T follicular helper cell (primary cell): ENCODE data around the gene DQX1.
"Not testable (repeated sequence)": the region's sequence is repeated elsewhere in the genome, so short reads cannot be mapped to it uniquely, and the experiment has no call there.

Source experiments
- DNase-seq: peaks from one replicate; pipeline ENCODE4 v3.0.0-alpha.2; 2020; ENCODE audit warnings: low read depth

DQX1 gene

DNA sequence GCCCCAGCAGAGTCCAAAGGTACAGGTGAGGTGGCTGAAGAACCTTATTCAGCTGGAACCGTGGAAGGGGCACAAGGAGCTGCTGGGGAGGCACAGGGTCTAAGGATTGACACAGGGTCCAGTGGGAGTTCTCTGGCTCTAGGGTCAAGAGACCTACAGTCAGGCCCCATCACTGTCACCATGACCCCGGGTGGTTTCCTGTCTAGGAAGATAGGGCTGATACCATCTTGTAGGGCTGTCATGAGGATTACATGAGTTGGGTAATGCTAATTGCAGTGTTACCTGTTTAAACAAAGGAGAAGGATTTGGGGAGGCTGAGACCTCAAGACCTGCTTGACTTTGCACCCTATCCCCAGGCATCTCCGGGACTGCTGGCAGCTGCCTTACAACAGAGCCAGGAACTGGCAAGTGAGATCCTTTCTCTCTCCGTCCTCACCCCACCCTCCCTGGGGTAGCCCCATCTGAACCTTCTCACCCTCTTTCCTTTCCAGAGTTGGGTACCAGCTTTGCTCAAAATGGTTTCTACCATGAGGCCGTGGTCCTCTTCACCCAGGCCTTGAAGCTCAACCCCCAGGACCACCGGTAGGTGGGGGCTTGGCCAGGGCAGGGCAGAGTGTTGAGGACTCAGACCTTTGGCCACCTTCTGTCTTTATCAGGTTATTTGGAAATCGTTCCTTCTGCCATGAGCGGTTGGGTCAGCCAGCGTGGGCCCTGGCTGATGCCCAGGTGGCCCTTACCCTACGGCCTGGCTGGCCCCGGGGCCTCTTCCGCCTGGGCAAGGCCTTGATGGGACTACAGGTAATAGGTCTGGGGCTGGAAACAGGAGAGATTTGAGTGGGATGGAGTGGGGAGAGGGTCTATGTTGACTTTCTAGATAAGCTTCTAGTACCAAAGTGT, 34.1 kb downstream of the DQX1 start:
- DNase-seq: no peak

- DNase-seq: no peak
Measured at GRCh38 chr2:74489906-74490305, 36.1 kb downstream of the DQX1 start.

- no peak for DNase-seq
Measured at GRCh38 chr2:74488643-74489481, 37.2 kb downstream of the DQX1 start.

DNA sequence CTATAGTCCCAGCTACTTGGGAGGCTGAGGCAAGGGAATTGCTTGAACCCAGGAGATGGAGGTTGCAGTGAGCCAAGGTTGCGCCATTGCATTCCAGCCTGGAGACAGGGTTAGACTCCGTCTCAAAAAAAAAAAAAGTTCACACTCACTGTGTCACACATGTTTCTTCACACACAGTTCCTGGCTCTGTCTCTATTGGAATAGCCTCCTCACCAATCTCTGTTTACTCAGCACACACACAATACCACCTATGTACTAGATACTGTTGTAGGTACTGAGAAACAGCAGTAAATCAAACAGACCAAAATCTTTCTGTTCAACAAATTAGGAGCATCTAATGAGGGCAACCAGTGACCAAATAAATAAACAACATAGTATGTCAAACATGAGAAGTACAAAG, 39.9 kb downstream of the DQX1 start:
- DNase-seq: no peak

GRCh38 chr2:74483675-74484164, 42.3 kb downstream of the DQX1 start:
- not testable (repeated sequence) for DNase-seq

DNA sequence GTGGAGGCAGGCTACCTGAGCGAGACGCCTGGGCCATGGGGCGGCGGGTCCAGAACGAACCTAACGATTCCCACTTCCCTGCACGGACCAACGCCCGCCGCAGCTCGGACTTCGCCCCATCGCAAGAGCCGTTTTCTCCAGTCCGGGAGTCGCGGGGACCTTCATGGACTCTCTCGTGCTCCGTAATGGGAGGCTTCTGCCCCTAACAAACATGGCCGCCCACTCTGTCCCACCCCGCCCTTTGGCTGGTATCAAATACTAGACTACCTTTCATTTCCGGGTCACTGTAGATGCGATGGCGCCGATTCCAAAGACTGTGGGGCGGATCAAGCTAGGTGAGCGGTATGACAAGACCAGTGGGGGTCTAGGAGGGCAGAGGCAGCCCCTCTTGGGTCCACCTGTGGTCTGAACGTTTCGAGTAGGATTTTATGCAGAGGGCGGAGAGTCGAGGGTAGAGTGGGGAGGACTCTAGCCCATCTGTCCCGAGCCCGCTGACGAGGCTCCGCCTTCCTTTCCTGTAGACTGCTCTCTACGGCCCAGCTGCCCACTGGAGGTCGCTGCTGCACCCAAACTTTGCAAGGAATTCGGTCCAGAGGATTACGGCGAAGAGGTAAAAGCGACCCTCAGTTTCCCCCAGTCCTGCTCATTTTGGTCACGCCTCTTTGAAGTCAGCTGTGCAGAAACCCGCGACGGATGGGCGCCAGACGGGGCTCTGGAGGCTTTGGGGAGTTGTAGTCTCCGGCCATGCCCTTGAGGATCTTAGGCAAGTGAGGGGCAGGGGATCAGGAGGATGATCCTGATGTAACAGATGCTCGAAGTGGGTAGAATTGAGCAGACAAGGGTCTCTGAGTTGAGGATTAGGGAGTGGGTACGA, 43.0 kb downstream of the DQX1 start, which contains the start of the genes CCDC142 and TTC31:
Gene CCDC142 (minus strand): TSS at position 198 of the 874 bp plus-strand sequence. CDS start 161 bp downstream, at position 37.
Gene TTC31 (plus strand): TSS at position 281 of the 874 bp plus-strand sequence. CDS start 15 bp downstream, at position 296.
- peak; percentile 90 for DNase-seq

- peak; percentile 23 for DNase-seq
Measured at GRCh38 chr2:74481961-74482800, 43.9 kb downstream of the DQX1 start.

DNA sequence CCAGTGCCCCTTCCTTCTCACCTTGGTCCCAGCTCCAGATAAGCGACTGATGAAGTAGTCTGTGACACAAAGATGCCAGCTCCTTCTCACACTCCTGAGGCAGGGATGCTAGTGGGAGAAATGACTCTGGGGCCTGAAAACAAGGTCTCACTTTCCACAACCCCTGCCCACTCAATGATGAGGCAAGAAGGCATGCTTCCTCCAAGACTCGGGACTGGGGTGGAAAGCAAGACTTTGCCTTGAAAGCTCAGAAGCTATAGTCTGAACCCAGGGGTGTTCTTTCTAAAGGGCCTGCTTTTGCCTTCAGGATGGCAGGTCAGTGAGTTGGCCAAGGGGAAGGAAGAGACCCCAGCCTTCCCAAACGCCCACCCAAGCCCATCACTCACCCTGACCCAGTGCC, 44.6 kb downstream of the DQX1 start:
- no peak for DNase-seq

DNA sequence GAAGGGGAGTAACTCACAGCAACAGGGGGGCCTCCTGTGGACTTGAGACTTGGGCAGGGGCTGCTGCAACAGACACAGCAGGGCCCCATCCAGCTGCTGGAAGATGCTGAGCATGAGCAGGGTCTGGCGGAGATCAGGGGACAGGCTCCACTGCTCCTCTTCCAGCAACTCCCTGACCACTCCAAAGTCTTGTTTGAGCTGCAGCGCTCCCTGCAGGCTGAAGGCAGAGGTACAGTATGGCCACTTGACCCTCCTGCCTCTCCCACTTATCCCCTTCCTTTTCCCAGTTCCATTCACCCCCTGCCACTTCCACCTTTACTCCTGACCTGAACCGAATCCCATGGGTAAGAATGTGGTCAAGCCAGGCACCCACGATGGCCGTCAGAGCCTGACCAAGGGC, 51.1 kb downstream of the DQX1 start:
- DNase-seq: no peak

DNA sequence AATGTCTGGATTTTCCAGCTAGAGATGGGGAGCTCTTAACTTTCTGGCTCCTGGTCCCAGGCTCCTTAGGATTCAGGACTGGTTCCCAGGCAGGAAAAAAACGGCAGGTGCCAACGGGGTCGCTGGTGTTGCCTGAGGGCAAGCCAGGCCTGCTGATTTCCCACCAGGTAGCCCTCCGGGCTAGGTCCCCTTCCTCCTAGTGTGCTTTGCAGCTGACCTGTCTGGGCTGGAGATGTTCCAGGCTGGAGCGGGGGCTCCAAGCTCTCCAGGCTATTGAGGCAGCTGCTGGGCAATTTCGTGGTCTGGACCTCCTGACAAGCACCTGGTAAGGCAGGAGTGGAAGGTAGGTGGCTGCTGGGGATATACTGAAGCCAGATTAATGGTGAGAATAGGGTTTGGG, 51.5 kb downstream of the DQX1 start:
- DNase-seq: no peak

DNA sequence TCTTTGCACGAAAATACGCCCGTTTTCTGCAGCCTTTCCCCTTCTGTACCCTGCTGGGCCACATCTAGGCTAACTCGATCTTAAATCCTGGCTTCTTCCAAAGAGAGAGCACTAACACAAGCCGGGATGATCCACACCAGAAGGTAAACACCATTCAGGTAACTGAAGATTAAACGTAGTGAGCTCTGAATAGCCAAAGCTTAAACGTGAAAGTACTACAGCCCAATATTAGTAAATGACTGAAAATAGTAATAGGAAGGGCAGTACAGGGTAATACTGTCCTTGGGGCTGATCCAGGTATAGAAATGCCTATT, 53.1 kb downstream of the DQX1 start:
- no peak for DNase-seq

GRCh38 chr2:74472086-74472944, 53.7 kb downstream of the DQX1 start, which contains the start of gene MRPL53:
TSS of gene MRPL53 (minus strand) at chr2:74472680. CDS start at chr2:74472660, 20 bp downstream.
- DNase-seq: peak; percentile 96

GRCh38 chr2:74471332-74472065, 54.5 kb downstream of the DQX1 start:
- no peak for DNase-seq

- not testable (repeated sequence) for DNase-seq
Measured at GRCh38 chr2:74470742-74471141, 55.3 kb downstream of the DQX1 start.
